ES-I3 (cell line): ENCODE measurements around the gene ABCA13.

ENCODE experiments used
- H3K36me3 ChIP-seq: 2 replicates; pipeline ENCODE4 v1.6.1; 2013; ENCODE audit warnings: mild to moderate bottlenecking, low read length, control low read depth, moderate library complexity; ENCODE audit not compliant: insufficient read depth
- H3K4me1 ChIP-seq: 2 replicates; pipeline ENCODE4 v1.6.1; 2013; ENCODE audit warnings: mild to moderate bottlenecking, control low read depth, low read length; ENCODE audit not compliant: insufficient read depth
- H3K9ac ChIP-seq: 2 replicates; pipeline ENCODE4 v1.6.1; 2013; ENCODE audit warnings: low read depth, mild to moderate bottlenecking, low read length, moderate library complexity
- H3K9me3 ChIP-seq: 2 replicates; pipeline ENCODE4 v1.6.1; 2013; ENCODE audit warnings: mild to moderate bottlenecking, low read length, moderate library complexity; ENCODE audit not compliant: control insufficient read depth, insufficient read depth

The ABCA13 gene

GRCh38 chr7:48658138-48658537 is 486.9 kb downstream of the ABCA13 start:
- no peaks in the 10 kb centered on the region for H3K4me1 ChIP-seq
- H3K9ac ChIP-seq, result no peak overlapping the region
- no peaks in the 10 kb centered on the region for H3K36me3 ChIP-seq
- H3K9me3 ChIP-seq, result no peaks in the 10 kb centered on the region; the same call in 1 of the 2 replicates

GRCh38 chr7:48660306-48660870 is 489.1 kb downstream of the ABCA13 start:
- Histone ChIP-seq H3K4me1 (no peaks in the 10 kb centered on the region; the same call in 1 of the 2 replicates), H3K9ac (no peak overlapping the region), H3K9me3 (no peaks in the 10 kb centered on the region), H3K36me3 (no peaks in the 10 kb centered on the region)

- Histone ChIP-seq H3K4me1 (no peaks in the 10 kb centered on the region; the same call in 1 of the 2 replicates), H3K9ac (no peak overlapping the region), H3K36me3 (no peaks in the 10 kb centered on the region), H3K9me3 (0 out of 2 replicates have a peak, but pooled peaks cover 3% of the 10 kb centered on the region)
These were observed 493.0 kb downstream of the ABCA13 start for GRCh38 chr7:48664241-48664640.

- Histone ChIP-seq H3K9ac (no peak overlapping the region), H3K9me3 (0 out of 2 replicates have a peak, but pooled peaks cover 7% of the 10 kb centered on the region), H3K4me1 (no peaks in the 10 kb centered on the region; the same call in 1 of the 2 replicates), H3K36me3 (no peaks in the 10 kb centered on the region)
These were observed 494.3 kb downstream of the ABCA13 start for GRCh38 chr7:48665353-48666135.

- no peak overlapping the region for H3K9ac ChIP-seq
- H3K36me3 ChIP-seq, result no peaks in the 10 kb centered on the region
- H3K9me3 ChIP-seq, result 0 out of 2 replicates have a peak, but pooled peaks cover 7% of the 10 kb centered on the region
- no peaks in the 10 kb centered on the region; the same call in 1 of the 2 replicates for H3K4me1 ChIP-seq
These were observed 496.1 kb downstream of the ABCA13 start for GRCh38 chr7:48667407-48667806.

GRCh38 chr7:48671656-48672055 is 500.4 kb downstream of the ABCA13 start:
- H3K9ac ChIP-seq, result no peak overlapping the region
- no peaks in the 10 kb centered on the region for H3K4me1 ChIP-seq
- 0 out of 2 replicates have a peak, but pooled peaks cover 7% of the 10 kb centered on the region for H3K9me3 ChIP-seq
- no peaks in the 10 kb centered on the region for H3K36me3 ChIP-seq

GRCh38 chr7:48681006-48681405 is 509.7 kb downstream of the ABCA13 start:
- Histone ChIP-seq H3K9ac (no peak overlapping the region), H3K36me3 (no peaks in the 10 kb centered on the region), H3K4me1 (no peaks in the 10 kb centered on the region), H3K9me3 (0 out of 2 replicates have a peak, but pooled peaks cover 5% of the 10 kb centered on the region)

- H3K36me3 ChIP-seq, result no peaks in the 10 kb centered on the region
- no peaks in the 10 kb centered on the region for H3K4me1 ChIP-seq
- no peak overlapping the region for H3K9ac ChIP-seq
- H3K9me3 ChIP-seq, result no peaks in the 10 kb centered on the region
These were observed 520.5 kb downstream of the ABCA13 start for GRCh38 chr7:48691788-48692187.
